HepG2 (cell line): ENCODE measurements around the gene TRPV5. TPM values are rescaled to one million over a fixed set of nuclear protein-coding genes. Genes with fewer than 3 reads are reported as not detected.

Source experiments
- ATAC-seq: fragments of 200-7000 bp; cut with Tn5 transposase; 3 replicates; pipeline ENCODE4 v1.9.1; 2020; ENCODE audit warnings: mild to moderate bottlenecking, moderate library complexity
- BruUV-seq: library from RNA; stranded (reverse); fragments of 400-500 nt; replicated peaks from 2 replicates; lab custom pipeline; 2021; lab: Mats Ljungman, UMichigan
- CTCF ChIA-PET: fragments of 300-600 bp; formaldehyde crosslinking; extraction: SDS; loops from one replicate; lab custom pipeline; 2021; ENCODE audit warnings: low total read pairs, inconsistent platforms, low intra/inter-chr PET ratio; lab: Yijun Ruan, JAX
- POLR2A ChIA-PET: fragments of 350-600 bp; sonication (Branson Sonifier 250); formaldehyde crosslinking; loops from one replicate; lab custom pipeline; 2020; ENCODE audit warnings: antibody characterized with exemption, inconsistent platforms; lab: Yijun Ruan, JAX
- DNase-seq: peaks from one replicate; pipeline ENCODE4 v3.0.0-alpha.2; 2015; ENCODE audit warnings: low spot score
- FAIRE-seq: peaks from 3 replicates; lab custom pipeline; 2011; peaks lifted over from hg19 to GRCh38; lab: Jason Lieb, UNC
- H2AFZ ChIP-seq: one replicate; pipeline ENCODE4 v1.6.1; 2011; ENCODE audit warnings: low read length, inconsistent platforms
- H3K27ac ChIP-seq: fragments of 300-600 bp; 3 replicates; pipeline ENCODE4 v1.8.0; 2011; ENCODE audit warnings: mixed run types, mild to moderate bottlenecking, mixed read lengths, low read length, inconsistent platforms; ENCODE audit not compliant: insufficient read depth; ENCODE audit errors: extremely low read length
- H3K27me3 ChIP-seq, 2 experiments: fragments of 200-600 bp in 1 of 2; 2 replicates in 1 of 2; 3 replicates in 1 of 2; pipeline versions ENCODE4 v1.6.0 to v1.8.0; 2011; ENCODE audit warnings: low read length in 2 of 2, mild to moderate bottlenecking in 2 of 2, moderate library complexity in 2 of 2, inconsistent platforms in 1 of 2; ENCODE audit not compliant: insufficient read depth in 2 of 2, control insufficient read depth in 1 of 2
- H3K36me3 ChIP-seq, 2 experiments: fragments of 200-600 bp in 1 of 2; replicated peaks in 1 of 2; 2 replicates in 1 of 2; 3 replicates in 1 of 2; pipeline versions ENCODE4 v1.5.1 to v1.8.0; 2011; ENCODE audit warnings: low read length in 2 of 2, inconsistent platforms in 1 of 2; ENCODE audit not compliant: insufficient read depth in 2 of 2, control insufficient read depth in 1 of 2
- H3K4me1 ChIP-seq: 2 replicates; pipeline ENCODE4 v1.5.1; 2012; ENCODE audit warnings: low read length, inconsistent platforms; ENCODE audit not compliant: insufficient read depth
- H3K4me2 ChIP-seq: 2 replicates; pipeline ENCODE4 v1.6.0; 2011; ENCODE audit warnings: low read depth, low read length, inconsistent platforms
- H3K4me3 ChIP-seq, 3 experiments: fragments of 200-600 bp in 1 of 3; sonication (generic), shearing (Covaris generic) in 1 of 3; replicated peaks in 1 of 3; 2 replicates each; pipeline ENCODE4 v1.5.1; 2011 to 2016; ENCODE audit warnings: low read length in 3 of 3, inconsistent platforms in 2 of 3, low read depth in 2 of 3, mild to moderate bottlenecking in 2 of 3, control low read depth in 1 of 3, mixed read lengths in 1 of 3; ENCODE audit not compliant: insufficient read depth in 1 of 3
- H3K79me2 ChIP-seq: one replicate; pipeline ENCODE4 v1.6.1; 2011; ENCODE audit warnings: low read length, inconsistent platforms; ENCODE audit not compliant: insufficient read depth
- H3K9ac ChIP-seq: 2 replicates; pipeline ENCODE4 v1.6.0; 2011; ENCODE audit warnings: mild to moderate bottlenecking, low read depth, low read length, inconsistent platforms; ENCODE audit not compliant: insufficient read depth
- H3K9me3 ChIP-seq: 2 replicates; pipeline ENCODE4 v1.5.1; 2012; ENCODE audit warnings: mild to moderate bottlenecking, low read length
- H4K20me1 ChIP-seq: 2 replicates; pipeline ENCODE4 v1.6.0; 2011; ENCODE audit warnings: inconsistent platforms, mild to moderate bottlenecking, low read length, moderate library complexity; ENCODE audit not compliant: insufficient read depth
- SIX4 ChIP-seq: sonication (generic); formaldehyde crosslinking; IDR thresholded peaks from 2 replicates; pipeline ENCODE4 v1.4.0; 2020; ENCODE audit warnings: missing genetic modification reagents
- ZKSCAN5 ChIP-seq: sonication (generic); formaldehyde crosslinking; IDR thresholded peaks from 2 replicates; pipeline ENCODE4 v1.5.1; 2020; ENCODE audit warnings: mild to moderate bottlenecking, missing genetic modification reagents
- ZNF263 ChIP-seq: sonication (generic); formaldehyde crosslinking; IDR thresholded peaks from 2 replicates; pipeline ENCODE4 v1.4.0; 2020; ENCODE audit warnings: missing genetic modification reagents
- ZNF558 ChIP-seq: sonication (generic); formaldehyde crosslinking; IDR thresholded peaks from 2 replicates; pipeline ENCODE4 v1.9.0; 2022; ENCODE audit warnings: mild to moderate bottlenecking, missing genetic modification reagents, borderline replicate concordance
- ZNF672 ChIP-seq: sonication (generic); formaldehyde crosslinking; IDR thresholded peaks from 2 replicates; pipeline ENCODE4 v1.8.1; 2022; ENCODE audit warnings: missing genetic modification reagents
- ZNF772 ChIP-seq: sonication (generic); formaldehyde crosslinking; IDR thresholded peaks from 2 replicates; pipeline ENCODE4 v1.5.0; 2020; ENCODE audit warnings: mild to moderate bottlenecking, missing genetic modification reagents
- ZNF841 ChIP-seq: sonication (generic); formaldehyde crosslinking; IDR thresholded peaks from 2 replicates; pipeline ENCODE4 v1.8.1; 2023; ENCODE audit warnings: missing genetic modification reagents, borderline replicate concordance
- WGBS: methylation state at CpG from one replicate; pipeline ENCODE4 v1.1.6; 2017; ENCODE audit warnings: low lambda C conversion rate; 5-methylcytosine and 5-hydroxymethylcytosine counted together
- in situ Hi-C: cut with HindIII; loops from 2 replicates; pipeline ENCODE4 v1.10.0; 2017; ENCODE audit warnings: low pct_unique_long_range_greater_than_20kb; ENCODE audit not compliant: extremely low pct_ligation_motif_present
- intact Hi-C: fragments of 100-400 bp; cut with micrococcal nuclease; formaldehyde crosslinking; loops from one replicate; pipeline ENCODE4 v1.10.0; 2022; ENCODE audit not compliant: unreplicated experiment
- polyA plus RNA-seq, 8 experiments: library from polyadenylated mRNA; depleted of rRNA in 3 of 8; stranded (reverse) in 7 of 8; unstranded in 1 of 8; fragments of >200 nt; fragmentation: Illumina TruSeq in 4 of 8; extraction: Trizol in 4 of 8; gene quantifications; 2 replicates each; pipeline versions ENCODE4 v1.2.1 to v1.2.3, GENCODE V29; 2011 to 2016; ENCODE audit warnings: low read depth in 4 of 8, missing spikeins in 1 of 8, mixed read lengths in 1 of 8; ENCODE audit not compliant: insufficient read depth in 1 of 8
- total RNA-seq, 5 experiments: library from RNA; depleted of rRNA; stranded (reverse); fragments of >200 nt; fragmentation: Illumina TruSeq; extraction: Trizol; gene quantifications; 2 replicates each; pipeline ENCODE4 v1.2.3, GENCODE V29; 2016; ENCODE audit warnings: low read depth in 1 of 5
- TF ChIP-seq, protein P1 (sequence below): sonication (generic); formaldehyde crosslinking; IDR thresholded peaks from 2 replicates; pipeline ENCODE4 v1.5.0; 2020; ENCODE audit warnings: missing genetic modification reagents, mild to moderate bottlenecking, borderline replicate concordance
- TF ChIP-seq, protein P2 (sequence below), 2 experiments: fragments of 450-650 bp in 1 of 2; sonication (generic) in 1 of 2; formaldehyde crosslinking; IDR thresholded peaks; 2 replicates each; pipeline versions ENCODE4 v1.5.0 to v1.8.0; 2020 to 2022; ENCODE audit warnings: mild to moderate bottlenecking in 1 of 2, missing genetic modification reagents in 1 of 2
- TF ChIP-seq, protein P3 (sequence below): sonication (generic); IDR thresholded peaks from 2 replicates; pipeline ENCODE4 v1.6.1; 2016; ENCODE audit warnings: low read depth, borderline replicate concordance
- TF ChIP-seq, protein P4 (sequence below): sonication (generic); formaldehyde crosslinking; IDR thresholded peaks from 2 replicates; pipeline ENCODE4 v1.4.0; 2020; ENCODE audit warnings: mild to moderate bottlenecking, low read depth, missing genetic modification reagents
- TF ChIP-seq, protein P5 (sequence below): sonication (generic); formaldehyde crosslinking; IDR thresholded peaks from 2 replicates; pipeline ENCODE4 v1.8.1; 2023; ENCODE audit warnings: mild to moderate bottlenecking, missing genetic modification reagents

The TRPV5 gene
- total and polyA plus RNA-seq, 2 of the 13 experiments (the other 11 are each of a cell fraction or from before 2014, with no cell fraction given): not detected

DNA sequence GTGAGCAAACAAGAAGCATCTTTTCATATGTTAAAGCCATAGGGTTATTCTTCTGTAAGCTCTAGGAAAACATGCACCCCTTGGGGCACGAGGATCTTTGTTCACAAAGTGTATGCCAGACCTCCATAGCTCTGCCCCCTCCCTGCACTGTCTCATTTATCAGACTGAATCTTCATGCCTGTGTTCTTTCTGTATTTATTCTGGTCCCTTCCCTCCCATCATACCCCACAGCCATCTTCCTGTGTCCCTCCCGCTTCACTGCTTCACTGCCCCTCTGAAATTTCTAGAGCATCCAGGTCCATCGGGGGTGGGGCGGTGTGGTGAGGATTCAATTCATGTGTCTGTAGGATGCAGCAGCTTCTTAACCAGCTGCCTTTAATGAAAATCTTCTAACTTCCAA lies 71.2 kb downstream of the TRPV5 start:
- Histone ChIP-seq H3K9me3 (no peaks in the 10 kb centered on the region), H3K4me2 (no peak overlapping the region), H3K4me3 (no peak overlapping the region), H3K36me3 (no peaks in the 10 kb centered on the region), H3K4me1 (no peaks in the 10 kb centered on the region), H3K27me3 (peaks cover 8 to 57% of the 10 kb centered on the region in 2 experiments; a peak in 4 of 5 replicates), H3K9ac (no peak overlapping the region), H2AFZ (no peak overlapping the region), H3K79me2 (no peaks in the 10 kb centered on the region), H4K20me1 (no peaks in the 10 kb centered on the region), H3K27ac (no peak overlapping the region)
- TF ChIP-seq, protein P1, sequence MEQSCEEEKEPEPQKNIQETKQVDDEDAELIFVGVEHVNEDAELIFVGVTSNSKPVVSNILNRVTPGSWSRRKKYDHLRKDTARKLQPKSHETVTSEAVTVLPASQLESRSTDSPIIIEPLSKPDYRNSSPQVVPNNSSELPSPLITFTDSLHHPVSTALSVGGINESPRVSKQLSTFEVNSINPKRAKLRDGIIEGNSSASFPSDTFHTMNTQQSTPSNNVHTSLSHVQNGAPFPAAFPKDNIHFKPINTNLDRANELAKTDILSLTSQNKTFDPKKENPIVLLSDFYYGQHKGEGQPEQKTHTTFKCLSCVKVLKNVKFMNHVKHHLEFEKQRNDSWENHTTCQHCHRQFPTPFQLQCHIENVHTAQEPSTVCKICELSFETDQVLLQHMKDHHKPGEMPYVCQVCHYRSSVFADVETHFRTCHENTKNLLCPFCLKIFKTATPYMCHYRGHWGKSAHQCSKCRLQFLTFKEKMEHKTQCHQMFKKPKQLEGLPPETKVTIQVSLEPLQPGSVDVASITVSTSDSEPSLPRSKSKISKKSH (CRISPR knock-in tag): no peak
- TF ChIP-seq ZKSCAN5 (CRISPR knock-in tag) (no peak), SIX4 (CRISPR knock-in tag) (no peak), ZNF263 (CRISPR knock-in tag) (no peak), ZNF772 (CRISPR knock-in tag) (no peak), ZNF558 (CRISPR knock-in tag) (no peak), ZNF672 (CRISPR knock-in tag) (no peak), ZNF841 (CRISPR knock-in tag) (no peak)
- TF ChIP-seq, protein P2, sequence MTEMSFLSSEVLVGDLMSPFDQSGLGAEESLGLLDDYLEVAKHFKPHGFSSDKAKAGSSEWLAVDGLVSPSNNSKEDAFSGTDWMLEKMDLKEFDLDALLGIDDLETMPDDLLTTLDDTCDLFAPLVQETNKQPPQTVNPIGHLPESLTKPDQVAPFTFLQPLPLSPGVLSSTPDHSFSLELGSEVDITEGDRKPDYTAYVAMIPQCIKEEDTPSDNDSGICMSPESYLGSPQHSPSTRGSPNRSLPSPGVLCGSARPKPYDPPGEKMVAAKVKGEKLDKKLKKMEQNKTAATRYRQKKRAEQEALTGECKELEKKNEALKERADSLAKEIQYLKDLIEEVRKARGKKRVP (CRISPR knock-in tag; IDR thresholded peaks at IDR 0.05): no peak
- TF ChIP-seq, protein P3, sequence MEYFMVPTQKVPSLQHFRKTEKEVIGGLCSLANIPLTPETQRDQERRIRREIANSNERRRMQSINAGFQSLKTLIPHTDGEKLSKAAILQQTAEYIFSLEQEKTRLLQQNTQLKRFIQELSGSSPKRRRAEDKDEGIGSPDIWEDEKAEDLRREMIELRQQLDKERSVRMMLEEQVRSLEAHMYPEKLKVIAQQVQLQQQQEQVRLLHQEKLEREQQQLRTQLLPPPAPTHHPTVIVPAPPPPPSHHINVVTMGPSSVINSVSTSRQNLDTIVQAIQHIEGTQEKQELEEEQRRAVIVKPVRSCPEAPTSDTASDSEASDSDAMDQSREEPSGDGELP: no peak
- TF ChIP-seq, protein P4, sequence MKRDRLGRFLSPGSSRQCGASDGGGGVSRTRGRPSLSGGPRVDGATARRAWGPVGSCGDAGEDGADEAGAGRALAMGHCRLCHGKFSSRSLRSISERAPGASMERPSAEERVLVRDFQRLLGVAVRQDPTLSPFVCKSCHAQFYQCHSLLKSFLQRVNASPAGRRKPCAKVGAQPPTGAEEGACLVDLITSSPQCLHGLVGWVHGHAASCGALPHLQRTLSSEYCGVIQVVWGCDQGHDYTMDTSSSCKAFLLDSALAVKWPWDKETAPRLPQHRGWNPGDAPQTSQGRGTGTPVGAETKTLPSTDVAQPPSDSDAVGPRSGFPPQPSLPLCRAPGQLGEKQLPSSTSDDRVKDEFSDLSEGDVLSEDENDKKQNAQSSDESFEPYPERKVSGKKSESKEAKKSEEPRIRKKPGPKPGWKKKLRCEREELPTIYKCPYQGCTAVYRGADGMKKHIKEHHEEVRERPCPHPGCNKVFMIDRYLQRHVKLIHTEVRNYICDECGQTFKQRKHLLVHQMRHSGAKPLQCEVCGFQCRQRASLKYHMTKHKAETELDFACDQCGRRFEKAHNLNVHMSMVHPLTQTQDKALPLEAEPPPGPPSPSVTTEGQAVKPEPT: no peak
- TF ChIP-seq, protein P5, sequence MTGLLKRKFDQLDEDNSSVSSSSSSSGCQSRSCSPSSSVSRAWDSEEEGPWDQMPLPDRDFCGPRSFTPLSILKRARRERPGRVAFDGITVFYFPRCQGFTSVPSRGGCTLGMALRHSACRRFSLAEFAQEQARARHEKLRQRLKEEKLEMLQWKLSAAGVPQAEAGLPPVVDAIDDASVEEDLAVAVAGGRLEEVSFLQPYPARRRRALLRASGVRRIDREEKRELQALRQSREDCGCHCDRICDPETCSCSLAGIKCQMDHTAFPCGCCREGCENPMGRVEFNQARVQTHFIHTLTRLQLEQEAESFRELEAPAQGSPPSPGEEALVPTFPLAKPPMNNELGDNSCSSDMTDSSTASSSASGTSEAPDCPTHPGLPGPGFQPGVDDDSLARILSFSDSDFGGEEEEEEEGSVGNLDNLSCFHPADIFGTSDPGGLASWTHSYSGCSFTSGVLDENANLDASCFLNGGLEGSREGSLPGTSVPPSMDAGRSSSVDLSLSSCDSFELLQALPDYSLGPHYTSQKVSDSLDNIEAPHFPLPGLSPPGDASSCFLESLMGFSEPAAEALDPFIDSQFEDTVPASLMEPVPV (CRISPR knock-in tag): no peak
- WGBS: 12% methylated on average over 4 of the region's 4 CpGs
- no TSS peak for BruUV-seq
- POLR2A ChIA-PET: no interaction called here
- no peak for ATAC-seq
- no peak for DNase-seq
- no peak for FAIRE-seq
- intact Hi-C loops (no loop called here), in situ Hi-C loops (no loop called here)
- CTCF ChIA-PET: no interaction called here
